ENCODE measurements around the gene PMEPA1. TPM values are rescaled to one million over a fixed set of nuclear protein-coding genes. Genes with fewer than 3 reads are reported as not detected.

Gene PMEPA1
- polyA plus RNA-seq, 4 donors, result 20.3 to 23.7 (median 22.0) TPM

Other genes with a start within 250 kb of the PMEPA1 start
- gene CTCFL, start 184.9 kb downstream of the PMEPA1 start, polyA plus RNA-seq (ENCODE audit: insufficient read length in 4 of 4), result 1 to 10 TPM; 1.4 to 4.5 (median 2.2) TPM
- gene PCK1, start 148.9 kb downstream of the PMEPA1 start, polyA plus RNA-seq (ENCODE audit: insufficient read length in 4 of 4), result 10 to 100 TPM in 2 of 4 donors, 1 to 10 TPM in 2; 4.5 to 23.0 (median 14.6) TPM
- under 1 TPM in 2 of 4 donors, not detected in 2; 0.12 to 0.21 TPM for gene ZBP1, start 89.6 kb downstream of the PMEPA1 start, polyA plus RNA-seq (ENCODE audit: insufficient read length in 4 of 4)

Data from right renal pelvis (tissue), 4 donors.